ENCODE results near the gene BMP8A.

DNA sequence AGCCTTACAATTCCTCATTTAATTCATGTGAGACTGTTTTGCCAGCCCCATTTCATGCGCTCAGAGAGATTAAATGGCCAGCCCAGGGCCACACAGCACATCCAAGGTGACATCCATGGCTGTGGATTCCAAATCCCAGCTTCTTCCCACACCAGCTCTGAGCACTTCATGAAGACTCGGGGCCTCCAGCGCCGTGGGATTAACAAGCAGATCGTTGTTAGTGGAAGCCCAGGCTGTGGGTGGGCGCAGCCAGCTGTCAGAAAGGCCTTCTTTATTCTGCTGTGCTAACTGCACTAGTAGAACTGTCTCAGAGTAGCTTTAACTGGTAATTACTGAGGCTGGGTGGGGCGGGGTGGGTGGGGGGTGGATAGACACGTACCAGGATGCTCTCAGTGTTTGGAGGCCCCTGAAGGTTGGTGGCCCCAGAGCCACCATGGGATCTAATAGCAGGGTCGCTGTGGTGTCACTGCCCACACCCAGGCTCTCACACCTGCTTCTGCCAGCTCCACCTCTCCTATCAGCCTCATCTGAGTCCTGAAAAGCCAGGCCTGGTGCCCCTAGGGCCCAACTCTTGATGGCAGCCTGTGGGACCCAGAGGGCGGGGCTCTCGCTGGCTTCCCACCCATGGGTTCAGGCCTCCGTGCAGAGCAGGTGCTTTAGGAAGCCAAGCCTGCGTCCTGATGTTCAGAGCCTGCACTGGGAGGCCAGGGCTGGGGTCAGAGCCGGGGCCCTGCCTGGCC, 3.4 kb downstream of the BMP8A start:
- TF ChIP-seq, protein P1, sequence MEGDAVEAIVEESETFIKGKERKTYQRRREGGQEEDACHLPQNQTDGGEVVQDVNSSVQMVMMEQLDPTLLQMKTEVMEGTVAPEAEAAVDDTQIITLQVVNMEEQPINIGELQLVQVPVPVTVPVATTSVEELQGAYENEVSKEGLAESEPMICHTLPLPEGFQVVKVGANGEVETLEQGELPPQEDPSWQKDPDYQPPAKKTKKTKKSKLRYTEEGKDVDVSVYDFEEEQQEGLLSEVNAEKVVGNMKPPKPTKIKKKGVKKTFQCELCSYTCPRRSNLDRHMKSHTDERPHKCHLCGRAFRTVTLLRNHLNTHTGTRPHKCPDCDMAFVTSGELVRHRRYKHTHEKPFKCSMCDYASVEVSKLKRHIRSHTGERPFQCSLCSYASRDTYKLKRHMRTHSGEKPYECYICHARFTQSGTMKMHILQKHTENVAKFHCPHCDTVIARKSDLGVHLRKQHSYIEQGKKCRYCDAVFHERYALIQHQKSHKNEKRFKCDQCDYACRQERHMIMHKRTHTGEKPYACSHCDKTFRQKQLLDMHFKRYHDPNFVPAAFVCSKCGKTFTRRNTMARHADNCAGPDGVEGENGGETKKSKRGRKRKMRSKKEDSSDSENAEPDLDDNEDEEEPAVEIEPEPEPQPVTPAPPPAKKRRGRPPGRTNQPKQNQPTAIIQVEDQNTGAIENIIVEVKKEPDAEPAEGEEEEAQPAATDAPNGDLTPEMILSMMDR (IDR thresholded peaks at IDR 0.05; ENCODE audit: insufficient read depth, low read length) = no peak
- no peak for TF ChIP-seq GABPA (IDR thresholded peaks at IDR 0.05; ENCODE audit: low read depth)
- TF ChIP-seq, protein P2, sequence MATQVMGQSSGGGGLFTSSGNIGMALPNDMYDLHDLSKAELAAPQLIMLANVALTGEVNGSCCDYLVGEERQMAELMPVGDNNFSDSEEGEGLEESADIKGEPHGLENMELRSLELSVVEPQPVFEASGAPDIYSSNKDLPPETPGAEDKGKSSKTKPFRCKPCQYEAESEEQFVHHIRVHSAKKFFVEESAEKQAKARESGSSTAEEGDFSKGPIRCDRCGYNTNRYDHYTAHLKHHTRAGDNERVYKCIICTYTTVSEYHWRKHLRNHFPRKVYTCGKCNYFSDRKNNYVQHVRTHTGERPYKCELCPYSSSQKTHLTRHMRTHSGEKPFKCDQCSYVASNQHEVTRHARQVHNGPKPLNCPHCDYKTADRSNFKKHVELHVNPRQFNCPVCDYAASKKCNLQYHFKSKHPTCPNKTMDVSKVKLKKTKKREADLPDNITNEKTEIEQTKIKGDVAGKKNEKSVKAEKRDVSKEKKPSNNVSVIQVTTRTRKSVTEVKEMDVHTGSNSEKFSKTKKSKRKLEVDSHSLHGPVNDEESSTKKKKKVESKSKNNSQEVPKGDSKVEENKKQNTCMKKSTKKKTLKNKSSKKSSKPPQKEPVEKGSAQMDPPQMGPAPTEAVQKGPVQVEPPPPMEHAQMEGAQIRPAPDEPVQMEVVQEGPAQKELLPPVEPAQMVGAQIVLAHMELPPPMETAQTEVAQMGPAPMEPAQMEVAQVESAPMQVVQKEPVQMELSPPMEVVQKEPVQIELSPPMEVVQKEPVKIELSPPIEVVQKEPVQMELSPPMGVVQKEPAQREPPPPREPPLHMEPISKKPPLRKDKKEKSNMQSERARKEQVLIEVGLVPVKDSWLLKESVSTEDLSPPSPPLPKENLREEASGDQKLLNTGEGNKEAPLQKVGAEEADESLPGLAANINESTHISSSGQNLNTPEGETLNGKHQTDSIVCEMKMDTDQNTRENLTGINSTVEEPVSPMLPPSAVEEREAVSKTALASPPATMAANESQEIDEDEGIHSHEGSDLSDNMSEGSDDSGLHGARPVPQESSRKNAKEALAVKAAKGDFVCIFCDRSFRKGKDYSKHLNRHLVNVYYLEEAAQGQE (IDR thresholded peaks at IDR 0.05; ENCODE audit: insufficient replicate concordance, low read depth) = no peak
